ENCODE results near the gene LRWD1. TPM values are rescaled to one million over a fixed set of nuclear protein-coding genes. Genes with fewer than 3 reads are reported as not detected.

Gene LRWD1
- total RNA-seq, 1 donor from 2014 or later, result 14.0 TPM

Other genes starting within 250 kb of the LRWD1 start
- gene SH2B2, start 178.1 kb upstream of the LRWD1 start, total RNA-seq (ENCODE audit: insufficient read depth, low replicate concordance), result 0.96 TPM
- not detected for gene SPDYE6, start 108.5 kb upstream of the LRWD1 start, total RNA-seq (ENCODE audit: insufficient read depth, low replicate concordance)
- 21.2 TPM for gene PRKRIP1, start 68.6 kb upstream of the LRWD1 start, total RNA-seq (ENCODE audit: insufficient read depth, low replicate concordance)
- gene ORAI2, start 31.4 kb upstream of the LRWD1 start, total RNA-seq (ENCODE audit: insufficient read depth, low replicate concordance), result 3.6 TPM
- 32.0 TPM for gene ALKBH4, start 121 bp upstream of the LRWD1 start, total RNA-seq (ENCODE audit: insufficient read depth, low replicate concordance)
- gene POLR2J, start 13.9 kb downstream of the LRWD1 start, total RNA-seq (ENCODE audit: insufficient read depth, low replicate concordance), result 5.5 TPM
- 1.4 TPM for gene RASA4B, start 52.8 kb downstream of the LRWD1 start, total RNA-seq (ENCODE audit: insufficient read depth, low replicate concordance)
- gene UPK3BL2, start 78.7 kb downstream of the LRWD1 start, total RNA-seq (ENCODE audit: insufficient read depth, low replicate concordance), result 21.9 TPM
- 2.6 TPM for gene SPDYE2, start 86.2 kb downstream of the LRWD1 start, total RNA-seq (ENCODE audit: insufficient read depth, low replicate concordance)
- 27.0 TPM for gene POLR2J3, start 107.6 kb downstream of the LRWD1 start, total RNA-seq (ENCODE audit: insufficient read depth, low replicate concordance)
- 9.9 TPM for gene RASA4, start 151.8 kb downstream of the LRWD1 start, total RNA-seq (ENCODE audit: insufficient read depth, low replicate concordance)
- gene UPK3BL1, start 177.8 kb downstream of the LRWD1 start, total RNA-seq (ENCODE audit: insufficient read depth, low replicate concordance), result 142 TPM
- gene SPDYE2B, start 185.3 kb downstream of the LRWD1 start, total RNA-seq (ENCODE audit: insufficient read depth, low replicate concordance), result 2.6 TPM
- 6.0 TPM for gene POLR2J2, start 206.7 kb downstream of the LRWD1 start, total RNA-seq (ENCODE audit: insufficient read depth, low replicate concordance)

Measured in umbilical cord (tissue), 1 donor.